Activated naive CD8-positive, alpha-beta T cell treated with anti-CD3 and anti-CD28 coated beads for 36 hours (primary cell): Measurements from ENCODE around the gene KCNQ1. TPM values are rescaled to one million over a fixed set of nuclear protein-coding genes. Genes with fewer than 3 reads are reported as not detected.

Source experiments
- DNase-seq: peaks from one replicate; pipeline ENCODE4 v3.0.0; 2021
- H3K27ac Mint-ChIP-seq: one replicate; pipeline ENCODE4 v1.8.0; 2022; ENCODE audit warnings: mild to moderate bottlenecking, moderate library complexity, mixed read lengths
- H3K27me3 Mint-ChIP-seq: one replicate; pipeline ENCODE4 v1.8.0; 2022; ENCODE audit warnings: mild to moderate bottlenecking, mixed read lengths
- H3K36me3 Mint-ChIP-seq: one replicate; pipeline ENCODE4 v1.8.0; 2021; ENCODE audit warnings: mild to moderate bottlenecking, mixed read lengths
- H3K4me1 Mint-ChIP-seq: one replicate; pipeline ENCODE4 v1.8.0; 2021; ENCODE audit warnings: mixed read lengths
- H3K4me3 Mint-ChIP-seq: one replicate; pipeline ENCODE4 v1.8.0; 2022; ENCODE audit warnings: mild to moderate bottlenecking, moderate library complexity, mixed read lengths
- H3K9me3 Mint-ChIP-seq: one replicate; pipeline ENCODE4 v1.8.0; 2022; ENCODE audit warnings: mixed read lengths
- total RNA-seq, 2 experiments: library from RNA; stranded (reverse); gene quantifications; one replicate each; pipeline ENCODE4 v1.2.3, GENCODE V29; 2021

KCNQ1 gene
- total RNA-seq, 2 experiments from 2014 or later, result 6.7 to 9.6 TPM

- Mint-ChIP-seq H3K9me3 (peaks cover 2% of the 10 kb centered on the region), H3K4me1 (no peaks in the 10 kb centered on the region), H3K36me3 (peaks cover 11% of the 10 kb centered on the region), H3K27ac (no peak overlapping the region), H3K4me3 (no peak overlapping the region), H3K27me3 (no peaks in the 10 kb centered on the region)
- DNase-seq, result no peak
These were observed 144.7 kb downstream of the KCNQ1 start for GRCh38 chr11:2589538-2589934.

- H3K9me3 Mint-ChIP-seq, result peaks cover 3% of the 10 kb centered on the region
- peaks cover 14% of the 10 kb centered on the region for H3K36me3 Mint-ChIP-seq
- no peak overlapping the region for H3K4me3 Mint-ChIP-seq
- no peaks in the 10 kb centered on the region for H3K4me1 Mint-ChIP-seq
- no peak for DNase-seq
- no peaks in the 10 kb centered on the region for H3K27me3 Mint-ChIP-seq
- no peak overlapping the region for H3K27ac Mint-ChIP-seq
These were observed 145.5 kb downstream of the KCNQ1 start for GRCh38 chr11:2590131-2590964.

- Mint-ChIP-seq H3K36me3 (peaks cover 14% of the 10 kb centered on the region), H3K27me3 (no peaks in the 10 kb centered on the region), H3K4me1 (no peaks in the 10 kb centered on the region), H3K9me3 (peaks cover 4% of the 10 kb centered on the region), H3K4me3 (no peak overlapping the region), H3K27ac (no peak overlapping the region)
- no peak for DNase-seq
These were observed 146.4 kb downstream of the KCNQ1 start for GRCh38 chr11:2590965-2591754.

GRCh38 chr11:2591805-2592204 lies 147.0 kb downstream of the KCNQ1 start:
- DNase-seq, result no peak
- Mint-ChIP-seq H3K27me3 (no peaks in the 10 kb centered on the region), H3K36me3 (peaks cover 17% of the 10 kb centered on the region), H3K27ac (no peak overlapping the region), H3K9me3 (peaks cover 7% of the 10 kb centered on the region), H3K4me1 (no peaks in the 10 kb centered on the region), H3K4me3 (no peak overlapping the region)

- DNase-seq, result no peak
- H3K27me3 Mint-ChIP-seq, result no peaks in the 10 kb centered on the region
- no peak overlapping the region for H3K4me3 Mint-ChIP-seq
- H3K27ac Mint-ChIP-seq, result no peak overlapping the region
- H3K9me3 Mint-ChIP-seq, result peaks cover 9% of the 10 kb centered on the region
- H3K36me3 Mint-ChIP-seq, result peaks cover 25% of the 10 kb centered on the region
- no peaks in the 10 kb centered on the region for H3K4me1 Mint-ChIP-seq
These were observed 148.0 kb downstream of the KCNQ1 start for GRCh38 chr11:2592559-2593392.

- DNase-seq, result no peak
- Mint-ChIP-seq H3K4me3 (no peak overlapping the region), H3K27me3 (no peaks in the 10 kb centered on the region), H3K9me3 (peaks cover 11% of the 10 kb centered on the region), H3K4me1 (no peaks in the 10 kb centered on the region), H3K36me3 (peaks cover 27% of the 10 kb centered on the region), H3K27ac (no peak overlapping the region)
These were observed 148.7 kb downstream of the KCNQ1 start for GRCh38 chr11:2593393-2593950.

- no peak for DNase-seq
- Mint-ChIP-seq H3K36me3 (peaks cover 33% of the 10 kb centered on the region), H3K27me3 (no peaks in the 10 kb centered on the region), H3K4me3 (no peak overlapping the region), H3K9me3 (peaks cover 11% of the 10 kb centered on the region), H3K27ac (no peak overlapping the region), H3K4me1 (no peaks in the 10 kb centered on the region)
These were observed 149.5 kb downstream of the KCNQ1 start for GRCh38 chr11:2594267-2594666.

- Mint-ChIP-seq H3K4me1 (no peaks in the 10 kb centered on the region), H3K27ac (no peak overlapping the region), H3K9me3 (peaks cover 11% of the 10 kb centered on the region), H3K4me3 (no peak overlapping the region), H3K36me3 (peaks cover 33% of the 10 kb centered on the region), H3K27me3 (no peaks in the 10 kb centered on the region)
- no peak for DNase-seq
These were observed 150.4 kb downstream of the KCNQ1 start for GRCh38 chr11:2595204-2595603.

GRCh38 chr11:2599561-2600189 lies 154.9 kb downstream of the KCNQ1 start:
- no peak overlapping the region for H3K4me3 Mint-ChIP-seq
- H3K27me3 Mint-ChIP-seq, result no peaks in the 10 kb centered on the region
- H3K27ac Mint-ChIP-seq, result no peak overlapping the region
- H3K4me1 Mint-ChIP-seq, result no peaks in the 10 kb centered on the region
- peaks cover 23% of the 10 kb centered on the region for H3K36me3 Mint-ChIP-seq
- H3K9me3 Mint-ChIP-seq, result peaks cover 8% of the 10 kb centered on the region
- no peak for DNase-seq

GRCh38 chr11:2609345-2609744 lies 164.5 kb downstream of the KCNQ1 start:
- H3K27me3 Mint-ChIP-seq, result no peaks in the 10 kb centered on the region
- H3K9me3 Mint-ChIP-seq, result peaks cover 18% of the 10 kb centered on the region
- H3K27ac Mint-ChIP-seq, result no peak overlapping the region
- H3K36me3 Mint-ChIP-seq, result peaks cover 36% of the 10 kb centered on the region
- no peak overlapping the region for H3K4me3 Mint-ChIP-seq
- H3K4me1 Mint-ChIP-seq, result no peaks in the 10 kb centered on the region
- DNase-seq, result no peak

- Mint-ChIP-seq H3K36me3 (peaks cover 30% of the 10 kb centered on the region), H3K4me1 (no peaks in the 10 kb centered on the region), H3K4me3 (no peak overlapping the region), H3K27ac (no peak overlapping the region), H3K9me3 (peaks cover 18% of the 10 kb centered on the region), H3K27me3 (no peaks in the 10 kb centered on the region)
- no peak for DNase-seq
These were observed 168.2 kb downstream of the KCNQ1 start for GRCh38 chr11:2612884-2613571.

- Mint-ChIP-seq H3K4me1 (peaks cover 6% of the 10 kb centered on the region), H3K27me3 (no peaks in the 10 kb centered on the region), H3K4me3 (no peak overlapping the region), H3K27ac (peak overlapping the region; percentile 74), H3K36me3 (peaks cover 17% of the 10 kb centered on the region), H3K9me3 (no peaks in the 10 kb centered on the region)
- DNase-seq, result no peak
These were observed 177.1 kb downstream of the KCNQ1 start for GRCh38 chr11:2621894-2622293.

- no peaks in the 10 kb centered on the region for H3K27me3 Mint-ChIP-seq
- H3K4me1 Mint-ChIP-seq, result peaks cover 6% of the 10 kb centered on the region
- H3K9me3 Mint-ChIP-seq, result peaks cover 7% of the 10 kb centered on the region
- peaks cover 34% of the 10 kb centered on the region for H3K36me3 Mint-ChIP-seq
- H3K4me3 Mint-ChIP-seq, result no peak overlapping the region
- DNase-seq, result no peak
- no peak overlapping the region for H3K27ac Mint-ChIP-seq
These were observed 180.4 kb downstream of the KCNQ1 start for GRCh38 chr11:2625183-2625582.

GRCh38 chr11:2630679-2631078 lies 185.9 kb downstream of the KCNQ1 start:
- H3K9me3 Mint-ChIP-seq, result peaks cover 38% of the 10 kb centered on the region
- no peak overlapping the region for H3K4me3 Mint-ChIP-seq
- H3K4me1 Mint-ChIP-seq, result no peaks in the 10 kb centered on the region
- H3K27ac Mint-ChIP-seq, result no peak overlapping the region
- no peaks in the 10 kb centered on the region for H3K27me3 Mint-ChIP-seq
- DNase-seq, result no peak
- peaks cover 64% of the 10 kb centered on the region for H3K36me3 Mint-ChIP-seq
